GM18520 (cell line): ENCODE data around the gene STARD3NL.
"Not testable (repeated sequence)": the region's sequence is repeated elsewhere in the genome, so short reads cannot be mapped to it uniquely, and the experiment has no call there.

Experiments
- ATAC-seq: cut with Tn5 transposase; IDR thresholded peaks from one replicate; pipeline ENCODE4 v1.9.1; 2021; ENCODE audit not compliant: unreplicated experiment

The STARD3NL gene

DNA sequence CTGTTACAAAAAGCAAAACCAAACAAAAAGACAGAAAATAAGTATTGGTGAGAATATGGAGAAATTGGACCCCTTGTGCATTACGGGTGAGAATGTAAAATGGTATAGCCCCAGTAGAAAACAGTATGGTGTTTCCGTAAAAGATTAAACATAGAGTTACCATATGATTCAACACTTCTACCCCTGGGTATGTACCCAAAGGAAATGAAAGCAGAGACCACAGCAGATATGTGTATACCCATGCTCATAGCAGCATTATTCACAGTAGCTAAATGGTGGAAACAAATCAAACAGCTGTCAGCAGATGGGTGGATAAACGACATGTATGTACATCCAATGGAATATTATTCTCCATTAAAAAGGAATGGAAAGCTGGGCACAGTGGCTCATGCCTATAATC lies 42.4 kb downstream of the STARD3NL start:
- ATAC-seq, result peak; percentile 69

DNA sequence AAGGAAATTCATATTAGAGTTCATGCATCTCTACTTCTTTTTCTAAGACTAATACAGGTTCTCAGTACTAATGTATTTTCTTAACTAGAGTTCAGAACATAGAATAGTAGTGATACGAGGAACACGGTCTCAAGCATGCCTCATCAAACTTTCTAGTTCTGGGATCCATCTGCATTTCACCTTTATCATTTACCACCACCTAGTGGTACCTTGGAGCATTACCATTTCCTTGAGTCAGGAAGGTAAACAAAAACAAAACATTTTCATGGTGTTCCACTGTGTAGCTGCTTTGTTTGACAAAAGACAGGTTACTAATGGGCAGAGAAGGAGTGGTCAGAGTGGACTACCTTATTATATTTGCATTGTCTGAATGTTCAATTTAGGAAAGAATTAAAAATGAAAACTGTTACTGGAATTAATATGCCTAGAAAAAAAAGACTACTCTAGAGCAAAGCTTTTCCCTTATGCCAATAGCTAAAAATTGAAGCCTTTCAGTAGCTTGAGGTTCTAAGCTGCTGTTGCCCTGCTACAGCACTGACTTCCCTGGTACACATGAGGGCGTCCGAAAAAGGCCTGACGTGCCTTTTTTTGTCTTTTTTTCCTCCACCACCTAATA lies 44.5 kb downstream of the STARD3NL start:
- no peak for ATAC-seq

DNA sequence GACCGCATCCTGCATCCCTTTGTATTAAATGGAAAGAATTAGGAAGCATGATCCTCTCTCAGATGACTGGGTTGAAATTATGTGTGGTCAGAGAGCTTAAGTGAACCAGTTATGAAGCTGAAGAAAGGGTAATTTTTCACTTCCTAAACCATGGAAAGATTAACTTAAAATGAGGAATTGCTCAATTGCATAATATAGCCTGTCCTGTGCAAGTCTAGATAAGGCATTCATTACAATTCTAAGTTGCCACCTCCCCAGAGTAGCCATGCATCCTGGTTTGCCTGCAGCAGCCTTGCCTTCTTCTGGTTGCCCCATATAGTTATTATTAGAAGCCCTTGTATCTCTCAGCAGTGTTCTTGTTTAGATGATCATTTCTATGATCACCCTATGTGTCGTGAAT lies 45.3 kb downstream of the STARD3NL start:
- no peak for ATAC-seq

DNA sequence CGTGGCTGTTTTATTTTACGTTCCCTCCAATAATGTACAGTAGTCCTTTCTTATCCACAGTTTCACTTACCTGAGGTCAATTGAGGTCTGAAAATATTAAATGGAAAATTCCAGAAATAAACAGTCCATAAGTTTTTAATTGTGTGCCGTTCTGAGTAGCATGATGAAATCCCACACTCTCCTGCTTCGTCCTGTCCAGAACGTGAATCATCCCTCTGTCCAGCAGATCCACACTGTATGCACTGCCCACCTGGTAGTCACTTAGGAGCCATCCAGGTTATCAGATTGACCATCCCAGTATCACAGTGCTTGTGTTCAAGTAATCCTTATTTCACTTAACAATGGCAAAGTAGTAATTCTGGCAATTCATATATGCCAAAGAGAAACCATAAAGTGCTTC lies 46.3 kb downstream of the STARD3NL start:
- ATAC-seq, result no peak

DNA sequence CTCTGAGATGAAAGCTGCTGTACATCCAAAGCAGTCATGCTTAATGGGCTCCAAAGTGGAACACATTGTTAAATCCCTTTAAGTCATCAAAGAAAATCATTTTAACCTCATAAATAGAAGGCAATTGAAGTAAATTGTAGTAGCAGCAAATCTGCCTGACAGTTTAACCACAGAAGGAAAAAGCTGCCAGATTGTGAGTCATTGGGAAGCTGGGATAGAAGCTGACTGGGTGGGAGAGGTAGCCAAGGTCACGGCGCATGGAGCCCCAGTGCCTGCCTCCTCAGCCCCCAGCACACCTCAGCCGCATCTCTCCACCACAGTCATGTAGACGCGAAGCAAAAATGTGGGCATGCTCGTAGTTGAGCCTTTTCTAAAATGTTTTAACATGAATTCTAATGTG lies 51.3 kb downstream of the STARD3NL start:
- ATAC-seq, result no peak

DNA sequence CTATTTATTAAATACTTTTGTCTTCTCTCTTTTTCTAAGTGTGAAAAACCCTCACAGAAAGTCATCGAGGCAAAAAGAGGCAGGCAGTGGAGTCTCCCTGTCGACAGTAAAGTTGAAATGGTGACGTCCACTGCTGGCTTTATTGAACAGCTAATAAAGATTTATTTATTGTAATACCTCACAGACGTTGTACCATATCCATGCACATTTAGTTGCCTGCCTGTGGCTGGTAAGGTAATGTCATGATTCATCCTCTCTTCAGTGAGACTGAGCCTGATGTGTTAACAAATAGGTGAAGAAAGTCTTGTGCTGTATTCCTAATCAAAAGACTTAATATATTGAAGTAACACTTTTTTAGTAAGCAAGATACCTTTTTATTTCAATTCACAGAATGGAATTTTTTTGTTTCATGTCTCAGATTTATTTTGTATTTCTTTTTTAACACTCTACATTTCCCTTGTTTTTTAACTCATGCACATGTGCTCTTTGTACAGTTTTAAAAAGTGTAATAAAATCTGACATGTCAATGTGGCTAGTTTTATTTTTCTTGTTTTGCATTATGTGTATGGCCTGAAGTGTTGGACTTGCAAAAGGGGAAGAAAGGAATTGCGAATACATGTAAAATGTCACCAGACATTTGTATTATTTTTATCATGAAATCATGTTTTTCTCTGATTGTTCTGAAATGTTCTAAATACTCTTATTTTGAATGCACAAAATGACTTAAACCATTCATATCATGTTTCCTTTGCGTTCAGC lies 52.0 kb downstream of the STARD3NL start:
- ATAC-seq, result no peak

DNA sequence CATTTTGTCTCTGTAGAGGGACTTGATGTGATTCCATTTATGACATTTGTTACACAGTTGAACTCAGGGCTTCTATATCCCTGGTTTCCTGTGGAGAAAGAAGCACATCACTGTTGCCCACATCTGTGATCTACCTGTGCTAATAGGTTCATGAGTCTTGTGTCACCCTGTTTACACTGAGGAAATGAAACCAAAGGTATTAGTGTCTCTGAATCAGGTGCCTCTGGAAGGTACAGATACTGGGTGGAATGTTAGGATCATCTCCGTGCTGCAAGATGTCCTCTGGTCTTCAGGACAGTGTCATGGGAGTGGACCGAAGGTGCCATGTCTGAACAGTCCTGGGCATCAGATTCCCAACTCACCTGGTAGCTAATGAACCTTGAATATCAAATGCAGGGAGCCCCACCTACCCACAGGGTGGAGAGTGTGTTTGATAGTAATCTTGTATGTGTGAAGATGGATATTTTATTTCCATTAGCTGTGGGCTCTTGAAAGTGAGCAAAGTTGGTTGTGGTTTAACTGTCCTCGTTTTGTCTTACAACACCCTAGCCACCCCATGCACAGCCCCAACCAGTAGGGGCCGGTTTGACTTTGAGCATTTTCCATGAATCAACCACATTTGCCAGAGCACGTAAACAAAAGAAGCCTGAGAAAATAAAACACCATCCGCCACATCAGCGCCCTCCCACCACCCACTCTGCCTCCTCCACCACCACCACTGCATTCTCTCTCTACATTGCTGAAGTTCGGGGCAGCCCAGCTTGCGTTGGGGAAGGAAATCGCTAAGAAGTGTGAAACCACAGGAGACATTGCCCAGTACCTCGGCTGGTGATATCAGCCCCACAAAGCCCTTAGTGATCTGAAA lies 54.7 kb downstream of the STARD3NL start:
- ATAC-seq, result peak; percentile 87

DNA sequence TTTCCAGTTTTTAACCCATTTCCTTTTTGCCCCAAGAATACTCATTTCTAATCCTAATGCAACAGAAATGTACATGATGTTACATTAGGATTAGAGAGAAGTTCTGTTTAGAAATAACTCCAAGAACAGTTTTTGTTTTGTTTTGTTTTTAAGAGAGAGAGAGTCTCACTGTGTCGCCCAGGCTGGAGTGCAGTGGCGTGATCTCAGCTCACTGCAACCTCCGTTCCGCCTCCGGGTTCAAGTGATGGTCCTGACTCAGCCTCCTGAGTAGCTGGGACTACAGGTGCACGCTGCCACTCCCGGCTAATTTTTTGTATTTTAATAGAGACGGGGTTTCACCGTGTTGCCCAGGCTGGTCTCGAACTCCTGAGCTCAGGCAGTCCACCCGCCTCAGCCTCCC lies 56.7 kb downstream of the STARD3NL start:
- not testable (repeated sequence) for ATAC-seq

DNA sequence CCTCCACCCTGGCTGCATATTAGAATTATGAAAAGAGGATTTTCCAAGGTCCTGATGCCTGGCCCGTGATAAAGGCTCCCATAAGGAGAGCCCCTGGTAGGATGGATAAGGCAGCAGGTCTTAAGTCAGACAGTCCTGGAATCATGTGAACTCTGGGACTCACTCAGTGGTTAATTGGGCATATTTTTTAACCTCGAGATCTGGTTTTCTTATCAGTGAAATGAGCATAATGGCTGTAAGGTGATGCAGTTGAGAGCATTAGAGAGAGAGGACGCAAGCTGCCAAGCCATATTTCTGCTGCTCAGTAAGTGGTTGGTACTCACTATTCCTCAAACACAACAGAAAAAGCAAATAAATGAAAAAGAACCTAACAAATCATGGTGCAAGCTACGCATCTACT lies 57.6 kb downstream of the STARD3NL start:
- no peak for ATAC-seq

DNA sequence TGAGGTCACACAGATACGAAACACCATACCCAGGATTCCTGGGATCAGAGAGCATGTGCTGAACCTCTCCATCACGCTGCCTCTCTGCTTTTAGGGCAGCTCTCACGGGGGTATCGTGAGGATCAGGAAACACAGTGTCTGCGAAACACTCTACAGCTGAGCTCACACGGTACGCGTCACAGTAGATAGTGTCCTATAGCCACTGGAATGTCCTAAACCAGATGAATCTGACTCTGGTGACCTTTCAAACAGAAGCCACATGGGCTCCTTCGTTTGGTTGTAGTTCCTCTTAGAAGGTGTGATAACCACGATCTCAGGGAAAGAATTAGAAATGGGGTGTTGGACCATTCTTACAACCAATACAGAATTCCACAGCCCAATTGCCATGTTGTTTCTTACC lies 61.1 kb downstream of the STARD3NL start:
- ATAC-seq, result not testable (repeated sequence)

DNA sequence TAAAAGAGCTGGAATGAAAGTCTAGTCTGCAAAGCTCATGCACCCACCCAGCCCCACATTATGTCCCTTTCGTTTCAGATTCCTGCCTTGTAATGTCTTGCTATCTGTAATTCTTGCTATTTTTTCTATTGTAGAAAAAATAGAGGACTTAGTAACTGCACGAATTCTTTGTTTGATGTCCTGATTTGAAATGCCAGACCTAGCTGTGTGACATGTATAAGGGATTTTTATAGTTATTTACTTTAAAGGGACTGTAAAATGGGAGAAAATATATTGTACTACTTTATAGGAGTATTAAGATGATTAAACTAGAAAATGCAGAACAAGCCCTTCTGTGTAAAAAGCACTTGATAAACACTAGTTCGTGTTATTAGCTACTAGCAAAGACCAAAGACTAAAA lies 63.0 kb downstream of the STARD3NL start:
- ATAC-seq, result no peak

DNA sequence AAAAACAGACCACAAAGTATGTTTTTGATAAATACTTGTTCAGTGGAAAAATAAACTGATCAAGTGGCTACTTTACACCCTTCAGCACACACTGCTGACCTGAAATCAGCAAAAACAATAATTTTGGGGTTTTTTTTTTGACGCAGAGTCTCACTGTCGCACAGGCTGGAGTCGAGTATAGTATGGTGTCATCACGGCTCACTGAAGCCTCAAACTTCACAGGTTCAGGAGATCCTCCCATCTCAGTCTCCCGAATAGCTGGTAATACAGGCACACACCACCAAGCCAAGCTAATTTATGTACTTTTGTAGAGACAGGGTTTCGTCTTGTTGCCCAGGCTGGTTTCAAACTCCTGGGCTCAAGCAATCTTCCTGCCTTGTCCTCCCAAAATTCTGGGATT lies 64.8 kb downstream of the STARD3NL start:
- ATAC-seq, result no peak

DNA sequence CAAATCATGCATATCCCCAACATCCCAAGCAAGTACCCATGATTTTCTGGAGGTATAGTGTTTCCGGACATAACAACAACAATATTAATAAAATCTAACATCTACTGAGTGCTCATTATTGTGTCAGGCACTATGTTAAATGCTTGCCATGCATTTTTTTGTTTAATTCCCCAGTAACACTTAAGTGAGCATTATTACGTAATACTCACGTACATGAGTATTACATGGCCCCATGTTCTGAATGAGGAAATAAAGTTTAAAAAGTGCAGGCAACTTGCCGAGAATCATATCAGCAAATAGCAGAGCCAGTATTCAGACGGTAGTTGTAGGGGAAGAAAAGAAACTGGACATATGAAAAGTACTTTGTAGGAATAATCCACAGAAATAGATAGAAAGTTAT lies 65.3 kb downstream of the STARD3NL start:
- not testable (repeated sequence) for ATAC-seq

DNA sequence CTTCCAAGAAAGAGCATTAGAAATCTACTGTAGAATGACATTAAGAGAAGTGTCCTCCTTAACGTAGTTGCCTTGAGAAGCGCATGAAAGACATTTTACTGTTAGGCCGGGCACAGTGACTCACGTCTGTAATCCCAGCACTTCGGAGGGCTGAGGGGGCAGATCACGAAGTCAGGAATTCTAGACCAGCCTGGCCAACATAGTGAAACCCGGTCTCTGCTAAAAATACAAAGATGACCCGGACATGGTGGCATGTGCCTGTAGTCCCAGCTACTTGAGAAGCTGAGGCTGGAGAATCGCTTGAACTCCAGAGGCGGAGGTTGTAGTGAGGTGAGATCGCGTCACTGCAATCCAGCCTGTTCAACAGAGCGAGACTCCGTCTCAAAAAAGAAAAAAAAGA lies 66.5 kb downstream of the STARD3NL start:
- no peak for ATAC-seq

DNA sequence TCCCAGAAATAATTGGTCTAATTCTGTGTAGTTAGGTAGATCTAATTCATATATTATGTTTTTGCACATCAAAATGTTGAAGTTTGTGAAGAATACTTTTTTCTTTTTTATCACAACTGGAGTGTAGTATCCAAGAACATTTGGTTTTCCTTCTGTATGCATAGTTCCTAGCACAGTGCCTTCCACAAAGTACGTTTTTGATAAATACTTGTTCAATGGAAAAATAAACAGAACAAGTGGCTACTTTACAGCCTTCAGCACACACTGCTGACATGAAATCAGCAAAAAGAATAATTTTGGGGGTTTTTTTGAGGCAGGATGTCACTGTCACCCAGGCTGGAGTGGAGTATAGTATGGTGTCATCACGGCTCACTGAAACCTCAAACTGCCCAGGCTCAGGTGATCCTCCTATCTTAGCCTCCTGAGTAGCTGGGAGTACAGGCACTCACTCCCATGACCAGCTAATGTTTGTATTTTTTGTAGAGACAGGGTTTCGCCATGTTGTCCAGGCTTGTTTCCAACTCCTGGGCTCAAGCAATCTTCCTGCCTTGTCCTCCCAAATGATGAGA lies 67.4 kb downstream of the STARD3NL start:
- no peak for ATAC-seq

DNA sequence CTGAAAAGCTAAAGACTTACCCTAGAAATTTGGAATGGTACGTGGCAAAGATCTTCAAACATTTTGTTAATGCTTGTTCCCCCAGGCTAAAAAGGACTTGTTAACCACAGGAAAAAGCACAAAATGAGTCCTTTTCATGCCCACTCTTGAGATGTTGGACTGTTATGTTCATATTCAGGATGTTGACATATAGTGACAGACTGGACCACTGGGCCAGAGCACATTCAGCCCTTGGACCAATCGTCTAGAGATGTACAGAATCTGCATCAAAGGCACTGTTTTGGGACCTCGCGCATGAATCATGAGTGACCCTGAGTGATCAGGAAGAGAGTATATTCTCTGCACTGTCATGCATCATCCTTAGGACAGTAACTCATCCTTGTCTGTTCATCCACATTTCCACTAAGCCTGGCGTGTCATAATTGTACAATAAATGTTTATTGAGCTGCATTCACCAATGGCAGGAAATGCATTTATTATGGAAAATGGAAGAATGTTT lies 70.1 kb downstream of the STARD3NL start:
- ATAC-seq, result no peak

DNA sequence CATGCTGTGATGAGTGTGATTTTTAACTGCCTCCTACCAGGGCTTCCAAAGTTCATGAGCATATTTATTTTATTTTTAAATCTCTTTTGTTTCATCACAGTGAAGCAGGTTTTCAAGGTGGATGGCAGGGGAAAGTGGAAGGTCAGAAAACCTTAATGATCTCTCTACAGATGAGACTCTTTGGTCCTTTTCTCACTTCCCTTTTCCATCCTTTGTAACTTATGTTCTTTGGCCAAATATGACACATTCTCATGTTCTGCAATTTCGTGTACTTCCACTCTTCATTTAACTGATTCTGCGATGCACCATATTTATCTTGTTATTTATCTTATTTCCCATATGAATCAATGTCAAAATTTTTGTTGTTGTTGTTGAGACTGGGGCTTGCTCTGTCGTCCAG lies 71.8 kb downstream of the STARD3NL start:
- ATAC-seq, result peak; percentile 76

DNA sequence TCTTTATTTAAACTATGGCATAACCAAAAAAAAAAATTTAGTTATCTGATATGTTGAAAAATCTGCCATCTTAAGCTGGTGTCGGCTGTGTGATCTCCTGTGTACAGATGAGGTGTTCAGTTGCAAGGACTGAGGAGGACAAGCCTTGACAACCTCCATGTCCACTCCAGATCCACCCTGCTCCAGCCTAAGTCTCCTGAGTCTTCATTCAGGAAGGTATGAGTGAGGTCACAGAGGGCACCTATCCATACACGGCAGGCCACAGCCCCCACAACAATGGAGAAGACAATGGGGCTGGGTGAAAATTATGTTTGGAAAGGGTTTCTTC lies 79.3 kb downstream of the STARD3NL start:
- no peak for ATAC-seq

DNA sequence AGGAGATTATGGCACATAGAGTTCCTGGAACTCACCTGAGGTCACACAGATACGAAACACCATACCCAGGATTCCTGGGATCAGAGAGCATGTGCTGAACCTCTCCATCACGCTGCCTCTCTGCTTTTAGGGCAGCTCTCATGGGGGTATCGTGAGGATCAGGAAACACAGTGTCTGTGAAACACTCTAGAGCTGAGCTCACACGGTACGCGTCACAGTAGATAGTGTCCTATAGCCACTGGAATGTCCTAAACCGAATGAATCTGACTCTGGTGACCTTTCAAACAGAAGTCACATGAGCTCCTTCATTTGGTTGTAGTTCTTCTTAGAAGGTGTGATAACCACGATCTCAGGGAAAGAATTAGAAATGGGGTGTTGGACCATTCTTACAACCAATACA lies 81.1 kb downstream of the STARD3NL start:
- ATAC-seq, result not testable (repeated sequence)

DNA sequence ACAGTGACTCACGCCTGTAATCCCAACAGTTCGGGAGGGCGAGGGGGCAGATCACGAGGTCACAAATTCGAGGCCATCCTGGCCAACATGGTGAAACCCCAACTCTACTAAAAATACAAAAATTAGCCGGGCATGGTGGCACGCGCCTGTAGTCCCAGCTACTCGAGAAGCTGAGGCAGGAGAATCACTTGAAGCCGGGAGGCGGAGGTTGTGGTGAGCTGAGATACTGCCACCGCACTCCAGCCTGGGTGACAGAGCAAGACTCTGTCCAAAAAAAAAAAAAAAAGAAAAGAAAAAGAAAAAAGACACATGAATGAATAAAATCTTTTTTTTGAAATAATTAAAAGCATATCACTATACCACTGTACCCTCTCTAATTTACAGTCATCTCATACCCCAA lies 83.6 kb downstream of the STARD3NL start:
- not testable (repeated sequence) for ATAC-seq

DNA sequence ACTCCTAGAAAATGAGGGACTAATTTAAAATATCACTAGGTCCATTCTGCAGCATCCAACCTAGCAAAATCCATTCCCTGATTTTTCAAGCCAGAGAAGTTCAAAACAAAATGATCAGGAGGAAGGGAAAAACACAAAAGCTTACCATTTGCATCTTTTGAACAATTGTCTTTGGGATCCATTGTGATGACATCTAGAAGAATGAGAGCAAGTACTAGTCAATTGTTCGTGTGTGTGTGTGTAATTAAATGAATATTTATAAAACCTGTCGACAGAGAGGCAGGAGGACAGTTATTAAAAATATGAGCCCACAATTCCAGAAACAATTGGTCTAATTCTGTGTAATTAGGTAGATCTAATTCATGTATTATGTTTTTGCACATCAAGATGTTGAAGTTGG lies 84.0 kb downstream of the STARD3NL start:
- ATAC-seq, result not testable (repeated sequence)
